Omental fat pad (tissue), 4 donors: ENCODE data around the gene SLC13A1. TPM values are rescaled to one million over a fixed set of nuclear protein-coding genes. Genes with fewer than 3 reads are reported as not detected.

Experiments
- ATAC-seq: fragments of 150-250 bp; one replicate; pipeline ENCODE4 v1.9.1; 2016; ENCODE audit warnings: mild to moderate bottlenecking, moderate library complexity; ENCODE audit not compliant: low FRiP score
- DNase-seq: peaks from one replicate; pipeline ENCODE4 v3.0.0-alpha.2; 2019; ENCODE audit warnings: low spot score
- total RNA-seq, 4 donors: library from RNA; depleted of rRNA; stranded (reverse); fragments of >200 nt; gene quantifications; one replicate each; pipeline ENCODE4 v1.1.0, GENCODE V29; 2016
- TF ChIP-seq, protein P1 (sequence below), 3 donors: fragments of 450-650 bp; IDR thresholded peaks; one replicate each; pipeline ENCODE4 v1.5.1; 2016 to 2017; ENCODE audit warnings: antibody characterized with exemption in 3 of 3, mild to moderate bottlenecking in 3 of 3, moderate library complexity in 2 of 3

Gene SLC13A1
- total RNA-seq, 4 donors from 2014 or later = not detected

DNA sequence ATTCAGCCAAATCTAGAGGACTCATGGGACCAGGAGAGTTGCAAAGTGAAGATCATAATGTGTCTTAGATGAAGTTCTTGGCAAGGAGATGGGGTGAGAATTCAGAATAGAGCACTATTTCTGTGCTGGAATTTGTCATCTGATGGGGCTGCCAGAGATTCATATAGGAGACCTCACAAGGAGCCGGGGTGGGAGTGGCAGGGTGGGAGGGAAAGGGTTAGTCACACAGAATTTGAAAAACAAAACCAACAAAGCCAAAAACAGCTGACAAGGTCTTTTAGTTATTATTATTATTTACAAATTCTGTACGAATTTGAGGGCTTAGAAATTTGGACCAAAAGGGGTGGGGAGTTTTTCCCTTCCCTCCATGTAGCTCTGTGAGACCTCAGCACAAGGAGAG lies 1.7 kb downstream of the SLC13A1 start:
- DNase-seq (no peak), ATAC-seq (no peak)
- TF ChIP-seq, protein P1, sequence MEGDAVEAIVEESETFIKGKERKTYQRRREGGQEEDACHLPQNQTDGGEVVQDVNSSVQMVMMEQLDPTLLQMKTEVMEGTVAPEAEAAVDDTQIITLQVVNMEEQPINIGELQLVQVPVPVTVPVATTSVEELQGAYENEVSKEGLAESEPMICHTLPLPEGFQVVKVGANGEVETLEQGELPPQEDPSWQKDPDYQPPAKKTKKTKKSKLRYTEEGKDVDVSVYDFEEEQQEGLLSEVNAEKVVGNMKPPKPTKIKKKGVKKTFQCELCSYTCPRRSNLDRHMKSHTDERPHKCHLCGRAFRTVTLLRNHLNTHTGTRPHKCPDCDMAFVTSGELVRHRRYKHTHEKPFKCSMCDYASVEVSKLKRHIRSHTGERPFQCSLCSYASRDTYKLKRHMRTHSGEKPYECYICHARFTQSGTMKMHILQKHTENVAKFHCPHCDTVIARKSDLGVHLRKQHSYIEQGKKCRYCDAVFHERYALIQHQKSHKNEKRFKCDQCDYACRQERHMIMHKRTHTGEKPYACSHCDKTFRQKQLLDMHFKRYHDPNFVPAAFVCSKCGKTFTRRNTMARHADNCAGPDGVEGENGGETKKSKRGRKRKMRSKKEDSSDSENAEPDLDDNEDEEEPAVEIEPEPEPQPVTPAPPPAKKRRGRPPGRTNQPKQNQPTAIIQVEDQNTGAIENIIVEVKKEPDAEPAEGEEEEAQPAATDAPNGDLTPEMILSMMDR (IDR thresholded peaks at IDR 0.05) = no peak

DNA sequence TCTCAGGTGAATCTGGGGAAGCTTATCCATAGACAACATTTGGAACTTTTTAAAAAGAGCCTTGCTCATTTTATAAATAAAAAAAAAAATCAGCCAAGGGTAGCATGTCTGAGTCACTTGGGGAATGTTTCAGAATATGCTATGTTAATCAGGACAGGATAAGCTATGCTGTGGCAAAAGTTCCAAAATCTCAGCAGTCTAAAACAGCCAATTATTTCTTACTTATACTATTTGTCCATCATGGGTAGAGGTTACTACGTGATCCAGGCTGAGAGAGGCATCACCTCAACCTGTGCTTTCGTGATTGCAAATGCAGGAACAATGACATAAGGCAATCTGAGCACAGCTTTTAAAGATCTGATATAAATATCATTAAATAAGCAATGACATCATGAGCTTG lies 6.5 kb downstream of the SLC13A1 start:
- ATAC-seq = no peak
- DNase-seq = no peak
- TF ChIP-seq, protein P1 (IDR thresholded peaks at IDR 0.05) = no peak

DNA sequence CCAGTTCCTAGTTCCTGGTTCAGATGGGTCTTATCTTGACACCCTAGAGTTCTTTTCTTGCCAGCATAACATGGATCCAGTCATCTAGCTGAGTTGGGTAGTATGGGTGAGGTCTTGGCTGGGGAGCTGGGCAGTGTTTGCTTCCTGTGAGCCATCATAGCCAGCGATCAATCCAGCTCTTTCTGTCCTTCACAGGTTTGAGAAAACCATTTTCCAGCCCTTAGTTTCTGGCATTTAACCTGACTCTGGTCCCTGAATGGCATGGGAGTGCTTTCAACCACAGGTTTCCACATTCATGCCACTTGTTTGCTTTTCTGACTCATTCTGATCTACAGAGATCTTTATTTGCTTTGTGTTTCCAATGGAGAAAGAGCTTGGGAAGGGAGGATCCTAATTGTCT lies 8.6 kb downstream of the SLC13A1 start:
- ATAC-seq = no peak
- no peak for DNase-seq
- TF ChIP-seq, protein P1 (IDR thresholded peaks at IDR 0.05) = no peak

DNA sequence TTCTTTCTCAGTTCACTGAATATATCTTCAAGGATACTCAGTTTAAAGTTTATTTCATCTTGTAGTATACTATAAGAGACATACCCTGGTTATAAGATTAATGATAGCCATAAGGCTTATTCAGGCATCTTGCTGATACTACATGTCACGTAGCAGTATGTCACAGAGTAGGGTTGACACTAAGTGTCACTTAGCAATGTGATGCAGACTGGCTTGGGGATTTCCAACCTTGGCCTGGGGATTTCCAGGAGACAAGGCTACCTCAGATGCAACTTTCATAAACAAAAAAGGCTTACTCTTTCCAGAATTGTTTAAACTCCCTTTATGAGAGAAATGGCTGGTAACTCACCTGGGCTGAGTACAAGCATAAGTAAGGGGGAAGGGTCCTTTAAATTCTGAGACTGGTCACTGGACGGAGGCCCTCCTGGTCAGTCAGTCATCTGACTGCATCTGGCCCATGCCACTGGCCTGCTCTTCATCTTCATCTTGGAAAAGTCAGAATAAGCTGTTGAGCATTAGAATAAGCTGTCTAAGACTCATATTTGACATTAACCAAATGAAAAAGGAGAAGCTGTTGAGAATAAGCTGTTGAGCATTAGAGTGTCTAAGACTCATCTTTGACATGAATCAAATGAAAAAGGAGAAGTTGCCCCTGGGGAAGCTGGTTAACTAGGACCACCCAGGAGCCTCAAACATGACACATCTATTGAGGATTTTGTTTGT lies 9.5 kb downstream of the SLC13A1 start:
- TF ChIP-seq, protein P1 (IDR thresholded peaks at IDR 0.05) = no peak
- no peak for DNase-seq
- ATAC-seq = no peak

DNA sequence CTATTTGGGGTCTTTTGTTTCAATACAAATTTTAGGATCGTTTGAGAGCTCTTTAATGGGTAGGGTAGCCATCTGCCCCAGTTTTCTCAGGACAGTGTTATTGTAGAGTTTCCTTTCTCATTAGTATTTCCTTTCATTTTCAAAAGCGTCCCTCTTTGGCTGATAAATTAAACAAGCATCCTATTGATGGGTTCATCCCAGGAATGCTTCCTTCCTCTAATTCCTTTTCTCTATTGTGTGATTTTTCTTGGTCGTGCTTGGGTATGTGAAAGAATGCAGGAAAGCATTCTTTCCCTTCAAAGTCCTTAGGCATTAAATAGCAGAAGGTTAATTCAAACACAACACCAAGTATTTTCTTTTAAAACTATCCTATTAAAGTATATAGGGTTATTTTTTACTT lies 14.0 kb downstream of the SLC13A1 start:
- DNase-seq (no peak), ATAC-seq (no peak)
- TF ChIP-seq, protein P1 (IDR thresholded peaks at IDR 0.05) = no peak

DNA sequence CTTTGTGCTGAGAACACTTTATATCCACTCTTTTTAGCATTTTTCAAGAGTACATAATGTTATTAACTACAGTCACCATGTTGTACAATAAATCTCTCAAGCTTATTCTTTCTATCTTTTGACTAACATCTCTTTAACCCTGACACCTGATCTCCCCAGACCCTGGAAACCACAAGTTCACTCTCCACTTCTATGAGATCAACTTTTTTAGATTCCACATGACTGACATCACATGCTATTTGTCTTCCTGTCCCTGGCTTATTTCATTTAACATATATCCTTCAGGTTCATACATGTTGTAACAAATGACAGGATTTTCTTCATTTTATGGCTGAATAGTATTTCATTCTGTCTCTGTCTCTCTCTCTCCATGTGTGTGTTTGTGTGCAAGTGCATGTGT lies 15.5 kb downstream of the SLC13A1 start:
- TF ChIP-seq, protein P1 (IDR thresholded peaks at IDR 0.05) = no peak
- ATAC-seq (no peak), DNase-seq (no peak)

DNA sequence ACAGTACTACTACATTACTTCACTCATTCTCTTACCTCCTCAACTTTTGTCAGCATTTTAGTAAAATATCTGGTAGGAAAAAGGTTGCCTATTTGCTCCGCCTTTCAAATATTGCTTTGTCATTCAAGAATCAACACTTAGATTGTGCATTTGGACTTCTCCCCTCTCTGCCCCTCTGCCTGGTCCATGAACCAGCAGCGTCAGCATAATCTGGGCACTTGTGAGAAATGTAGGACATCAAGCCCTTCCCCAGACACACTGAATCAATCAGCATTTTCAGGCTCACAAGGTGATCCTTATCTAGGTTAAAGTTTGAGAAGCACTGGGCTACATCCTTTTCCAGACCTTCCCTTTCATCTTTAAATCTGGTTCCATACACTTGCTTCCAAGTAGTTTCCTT lies 16.3 kb downstream of the SLC13A1 start:
- TF ChIP-seq, protein P1 (IDR thresholded peaks at IDR 0.05) = no peak
- DNase-seq = no peak
- no peak for ATAC-seq
